ENCODE measurements around the gene KRT6A.

Gene KRT6A

DNA sequence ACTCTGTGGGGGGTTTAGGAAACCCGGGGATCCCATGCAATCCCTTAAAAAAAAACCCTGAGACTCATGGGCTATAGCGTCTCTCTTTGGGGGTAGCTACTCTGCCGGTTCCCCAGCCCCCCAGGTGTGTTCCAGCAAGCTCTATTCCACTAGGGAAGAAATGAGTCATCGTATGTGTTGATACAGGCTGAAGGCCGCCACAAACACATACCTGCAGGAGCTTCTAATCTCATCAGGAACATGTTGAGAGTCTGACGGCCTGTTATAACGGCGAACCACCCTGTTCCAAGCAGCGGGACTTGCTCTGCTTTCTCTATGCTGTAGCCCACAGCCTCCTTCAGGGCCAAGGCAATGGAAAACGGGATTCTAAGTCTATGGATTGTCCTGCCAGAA is 28.1 kb upstream of the KRT6A start:
- TF ChIP-seq TAF1 (IDR thresholded peaks at IDR 0.05; ENCODE audit: borderline replicate concordance, insufficient read depth, low read length) (no peak), POLR2AphosphoS5 (IDR thresholded peaks at IDR 0.05; ENCODE audit: low read depth, low read length) (no peak), SIN3A (IDR thresholded peaks at IDR 0.05; ENCODE audit: borderline replicate concordance, insufficient read depth, low read length) (no peak), FOXP2 (optimal IDR thresholded peaks at IDR 0.05; ENCODE audit: borderline replicate concordance, extremely low read depth, extremely low read length, insufficient read depth) (no peak)
- TF ChIP-seq, protein P1, sequence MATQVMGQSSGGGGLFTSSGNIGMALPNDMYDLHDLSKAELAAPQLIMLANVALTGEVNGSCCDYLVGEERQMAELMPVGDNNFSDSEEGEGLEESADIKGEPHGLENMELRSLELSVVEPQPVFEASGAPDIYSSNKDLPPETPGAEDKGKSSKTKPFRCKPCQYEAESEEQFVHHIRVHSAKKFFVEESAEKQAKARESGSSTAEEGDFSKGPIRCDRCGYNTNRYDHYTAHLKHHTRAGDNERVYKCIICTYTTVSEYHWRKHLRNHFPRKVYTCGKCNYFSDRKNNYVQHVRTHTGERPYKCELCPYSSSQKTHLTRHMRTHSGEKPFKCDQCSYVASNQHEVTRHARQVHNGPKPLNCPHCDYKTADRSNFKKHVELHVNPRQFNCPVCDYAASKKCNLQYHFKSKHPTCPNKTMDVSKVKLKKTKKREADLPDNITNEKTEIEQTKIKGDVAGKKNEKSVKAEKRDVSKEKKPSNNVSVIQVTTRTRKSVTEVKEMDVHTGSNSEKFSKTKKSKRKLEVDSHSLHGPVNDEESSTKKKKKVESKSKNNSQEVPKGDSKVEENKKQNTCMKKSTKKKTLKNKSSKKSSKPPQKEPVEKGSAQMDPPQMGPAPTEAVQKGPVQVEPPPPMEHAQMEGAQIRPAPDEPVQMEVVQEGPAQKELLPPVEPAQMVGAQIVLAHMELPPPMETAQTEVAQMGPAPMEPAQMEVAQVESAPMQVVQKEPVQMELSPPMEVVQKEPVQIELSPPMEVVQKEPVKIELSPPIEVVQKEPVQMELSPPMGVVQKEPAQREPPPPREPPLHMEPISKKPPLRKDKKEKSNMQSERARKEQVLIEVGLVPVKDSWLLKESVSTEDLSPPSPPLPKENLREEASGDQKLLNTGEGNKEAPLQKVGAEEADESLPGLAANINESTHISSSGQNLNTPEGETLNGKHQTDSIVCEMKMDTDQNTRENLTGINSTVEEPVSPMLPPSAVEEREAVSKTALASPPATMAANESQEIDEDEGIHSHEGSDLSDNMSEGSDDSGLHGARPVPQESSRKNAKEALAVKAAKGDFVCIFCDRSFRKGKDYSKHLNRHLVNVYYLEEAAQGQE (IDR thresholded peaks at IDR 0.05; ENCODE audit: insufficient read depth in 1 of 2, low read depth in 2 of 2, low read length in 2 of 2): no peak

DNA sequence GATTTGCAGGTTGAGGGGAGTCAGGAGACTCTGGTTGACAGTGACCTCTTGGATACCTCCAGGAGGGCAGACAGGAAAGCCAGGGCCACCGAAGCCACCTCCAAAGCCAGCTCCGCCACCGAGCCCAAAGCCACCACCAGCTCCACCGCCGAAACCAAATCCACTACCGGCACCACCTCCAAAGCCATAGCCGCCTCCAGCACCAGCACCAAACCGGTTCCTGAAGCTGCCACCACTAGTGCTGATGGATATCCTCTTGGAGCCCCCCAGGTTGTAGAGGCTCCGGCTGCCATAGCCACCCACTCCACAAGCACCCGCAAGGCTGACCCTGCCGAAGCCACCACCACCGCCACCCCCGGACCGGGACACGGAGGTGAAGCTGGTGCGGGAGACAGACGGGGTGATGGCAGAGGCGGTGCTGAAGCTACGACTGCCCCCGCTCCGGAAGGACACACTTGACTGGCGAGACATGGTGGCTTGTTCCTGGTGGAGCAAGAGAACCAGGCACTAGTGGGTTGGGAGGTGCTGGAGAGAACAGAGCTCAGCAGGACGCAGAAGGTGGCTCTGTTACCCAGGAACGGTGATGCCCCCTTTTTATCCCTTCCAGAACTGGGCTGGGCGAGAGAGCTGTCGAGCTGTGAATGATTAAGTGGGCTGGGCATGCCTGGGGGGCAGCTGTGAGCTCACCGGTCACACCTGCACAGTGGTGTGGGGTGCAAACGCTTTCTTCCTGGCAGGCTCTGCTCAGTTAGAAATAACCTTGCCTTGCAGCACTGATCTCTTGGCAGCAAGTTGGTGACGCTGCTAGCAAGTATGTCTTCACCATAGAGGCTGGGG is 27.0 kb upstream of the KRT6A start, which contains the start of gene KRT5:
TSS of gene KRT5 (minus strand) at position 569 of the 837 bp plus-strand sequence. CDS start at position 471, 98 bp downstream.
- TF ChIP-seq, protein P1 (IDR thresholded peaks at IDR 0.05; ENCODE audit: insufficient read depth in 1 of 2, low read depth in 2 of 2, low read length in 2 of 2): no peak
- TF ChIP-seq POLR2AphosphoS5 (IDR thresholded peaks at IDR 0.05; ENCODE audit: low read depth, low read length) (no peak), FOXP2 (optimal IDR thresholded peaks at IDR 0.05; ENCODE audit: borderline replicate concordance, extremely low read depth, extremely low read length, insufficient read depth) (no peak), SIN3A (IDR thresholded peaks at IDR 0.05; ENCODE audit: borderline replicate concordance, insufficient read depth, low read length) (no peak), TAF1 (IDR thresholded peaks at IDR 0.05; ENCODE audit: borderline replicate concordance, insufficient read depth, low read length) (no peak)

DNA sequence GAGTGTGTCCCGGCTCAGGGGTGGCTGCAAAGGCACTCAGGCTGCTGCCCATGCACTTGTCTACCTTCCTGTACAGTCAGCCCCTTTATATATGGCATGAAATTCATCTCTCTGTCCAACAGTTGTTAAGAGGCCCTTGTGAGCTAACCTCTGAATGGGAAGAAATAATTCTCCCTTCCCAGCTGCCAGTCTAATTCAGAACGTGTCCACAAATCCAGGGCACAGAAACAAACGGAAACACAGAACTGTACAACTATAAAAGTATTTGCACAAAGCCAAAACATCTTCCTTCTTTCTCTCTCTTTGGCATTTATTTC is 26.3 kb upstream of the KRT6A start:
- TF ChIP-seq SIN3A (IDR thresholded peaks at IDR 0.05; ENCODE audit: borderline replicate concordance, insufficient read depth, low read length) (no peak), TAF1 (IDR thresholded peaks at IDR 0.05; ENCODE audit: borderline replicate concordance, insufficient read depth, low read length) (no peak), POLR2AphosphoS5 (IDR thresholded peaks at IDR 0.05; ENCODE audit: low read depth, low read length) (no peak), FOXP2 (optimal IDR thresholded peaks at IDR 0.05; ENCODE audit: borderline replicate concordance, extremely low read depth, extremely low read length, insufficient read depth) (no peak)
- TF ChIP-seq, protein P1 (IDR thresholded peaks at IDR 0.05; ENCODE audit: insufficient read depth in 1 of 2, low read depth in 2 of 2, low read length in 2 of 2): no peak

DNA sequence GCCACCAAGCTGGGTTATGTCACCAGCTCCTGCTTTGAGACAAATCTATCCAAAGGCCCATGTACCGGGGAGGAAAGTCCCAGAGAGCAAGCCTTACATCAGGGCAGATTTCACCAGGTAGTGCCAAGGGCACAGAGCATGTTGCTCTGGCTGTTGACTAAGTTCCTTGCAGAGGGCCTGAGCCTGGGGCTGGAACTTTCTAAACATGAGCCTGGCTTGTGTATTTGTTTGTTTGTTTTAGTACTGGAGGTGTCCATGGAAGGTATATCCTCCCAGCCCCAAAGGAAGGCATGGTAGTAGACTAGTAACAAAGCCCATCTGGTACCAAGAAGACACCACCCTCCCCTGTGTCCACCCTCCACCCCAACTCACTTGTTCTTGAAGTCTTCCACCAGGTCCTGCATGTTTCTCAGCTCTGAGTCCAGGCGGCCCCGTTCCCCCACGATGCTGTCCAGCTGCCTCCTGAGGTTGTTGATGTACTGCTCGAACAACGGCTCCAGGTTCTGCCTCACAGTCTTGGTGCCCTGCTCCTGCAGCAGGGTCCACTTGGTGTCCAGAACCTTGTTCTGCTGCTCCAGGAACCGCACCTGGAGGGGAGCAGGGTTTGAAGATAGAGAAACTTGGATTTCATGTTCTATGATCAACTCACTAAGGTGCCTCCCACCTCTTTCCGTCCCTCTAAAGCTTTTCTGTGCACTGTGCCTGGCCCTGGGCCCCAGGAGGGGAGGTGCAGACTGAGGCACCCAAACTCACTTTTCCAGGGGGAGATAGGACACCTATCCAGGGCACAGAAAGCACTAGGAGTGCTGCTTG is 25.7 kb upstream of the KRT6A start:
- TF ChIP-seq FOXP2 (optimal IDR thresholded peaks at IDR 0.05; ENCODE audit: borderline replicate concordance, extremely low read depth, extremely low read length, insufficient read depth) (no peak), TAF1 (IDR thresholded peaks at IDR 0.05; ENCODE audit: borderline replicate concordance, insufficient read depth, low read length) (no peak), SIN3A (IDR thresholded peaks at IDR 0.05; ENCODE audit: borderline replicate concordance, insufficient read depth, low read length) (no peak), POLR2AphosphoS5 (IDR thresholded peaks at IDR 0.05; ENCODE audit: low read depth, low read length) (no peak)
- TF ChIP-seq, protein P1 (IDR thresholded peaks at IDR 0.05; ENCODE audit: insufficient read depth in 1 of 2, low read depth in 2 of 2, low read length in 2 of 2): no peak
